ENCODE data around the gene PLXNB1. TPM values are rescaled to one million over a fixed set of nuclear protein-coding genes. Genes with fewer than 3 reads are reported as not detected.
A peak's percentile ranks its signal among the peaks of the same experiment; 100 is the strongest.
"Not testable (repeated sequence)": the region's sequence is repeated elsewhere in the genome, so short reads cannot be mapped to it uniquely, and the experiment has no call there.

The PLXNB1 gene, protein sequence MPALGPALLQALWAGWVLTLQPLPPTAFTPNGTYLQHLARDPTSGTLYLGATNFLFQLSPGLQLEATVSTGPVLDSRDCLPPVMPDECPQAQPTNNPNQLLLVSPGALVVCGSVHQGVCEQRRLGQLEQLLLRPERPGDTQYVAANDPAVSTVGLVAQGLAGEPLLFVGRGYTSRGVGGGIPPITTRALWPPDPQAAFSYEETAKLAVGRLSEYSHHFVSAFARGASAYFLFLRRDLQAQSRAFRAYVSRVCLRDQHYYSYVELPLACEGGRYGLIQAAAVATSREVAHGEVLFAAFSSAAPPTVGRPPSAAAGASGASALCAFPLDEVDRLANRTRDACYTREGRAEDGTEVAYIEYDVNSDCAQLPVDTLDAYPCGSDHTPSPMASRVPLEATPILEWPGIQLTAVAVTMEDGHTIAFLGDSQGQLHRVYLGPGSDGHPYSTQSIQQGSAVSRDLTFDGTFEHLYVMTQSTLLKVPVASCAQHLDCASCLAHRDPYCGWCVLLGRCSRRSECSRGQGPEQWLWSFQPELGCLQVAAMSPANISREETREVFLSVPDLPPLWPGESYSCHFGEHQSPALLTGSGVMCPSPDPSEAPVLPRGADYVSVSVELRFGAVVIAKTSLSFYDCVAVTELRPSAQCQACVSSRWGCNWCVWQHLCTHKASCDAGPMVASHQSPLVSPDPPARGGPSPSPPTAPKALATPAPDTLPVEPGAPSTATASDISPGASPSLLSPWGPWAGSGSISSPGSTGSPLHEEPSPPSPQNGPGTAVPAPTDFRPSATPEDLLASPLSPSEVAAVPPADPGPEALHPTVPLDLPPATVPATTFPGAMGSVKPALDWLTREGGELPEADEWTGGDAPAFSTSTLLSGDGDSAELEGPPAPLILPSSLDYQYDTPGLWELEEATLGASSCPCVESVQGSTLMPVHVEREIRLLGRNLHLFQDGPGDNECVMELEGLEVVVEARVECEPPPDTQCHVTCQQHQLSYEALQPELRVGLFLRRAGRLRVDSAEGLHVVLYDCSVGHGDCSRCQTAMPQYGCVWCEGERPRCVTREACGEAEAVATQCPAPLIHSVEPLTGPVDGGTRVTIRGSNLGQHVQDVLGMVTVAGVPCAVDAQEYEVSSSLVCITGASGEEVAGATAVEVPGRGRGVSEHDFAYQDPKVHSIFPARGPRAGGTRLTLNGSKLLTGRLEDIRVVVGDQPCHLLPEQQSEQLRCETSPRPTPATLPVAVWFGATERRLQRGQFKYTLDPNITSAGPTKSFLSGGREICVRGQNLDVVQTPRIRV (N-terminal part only)
- 11.5 TPM for total RNA-seq

DNA sequence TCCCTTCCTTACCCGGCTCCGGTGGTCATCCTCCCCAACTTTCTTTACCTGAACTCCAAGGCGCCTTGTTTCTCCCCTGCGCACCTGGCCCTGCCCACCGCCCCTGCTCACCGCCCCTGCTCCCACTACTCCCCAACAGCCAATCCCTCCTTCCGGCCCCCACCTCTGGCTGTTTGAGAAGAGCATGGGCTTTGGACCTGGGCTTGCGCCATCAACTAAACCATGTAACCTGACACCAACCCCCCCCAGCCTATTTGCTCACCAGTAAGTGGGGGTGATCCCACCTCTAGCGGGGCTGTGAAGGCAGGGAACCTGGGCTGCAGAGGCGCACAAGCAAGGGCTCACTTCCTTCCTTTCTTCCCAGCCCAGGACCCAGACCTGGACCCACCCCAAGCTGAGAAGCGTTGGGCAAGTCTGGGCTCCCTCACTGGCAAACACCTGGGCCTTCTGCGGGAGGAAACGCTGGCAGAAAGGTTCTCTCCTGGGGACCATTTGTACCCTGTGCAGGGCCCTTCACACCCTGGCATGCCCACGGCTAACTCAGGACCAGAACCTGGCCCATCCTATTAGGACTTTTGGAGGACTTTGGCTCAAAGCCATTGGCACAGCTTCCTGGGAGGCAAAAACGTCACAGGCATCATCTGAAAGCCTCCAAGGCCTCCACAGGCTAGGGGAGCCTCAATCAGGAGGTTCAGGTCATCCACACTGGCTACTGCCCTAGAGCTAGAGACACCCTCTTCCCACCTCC lies at the start of gene PLXNB1:
TSS of gene PLXNB1 (minus strand) at position 127 of the 748 bp plus-strand sequence. CDS start 5,475 bp downstream, outside the sequence.
- Histone ChIP-seq H3K4me1 (ENCODE audit: control insufficient read depth in 3 of 3, insufficient read depth in 3 of 3, low read length in 3 of 3) (peaks cover 21 to 43% (median 25%) of the 10 kb centered on the region in 3 donors), H3K36me3 (ENCODE audit: control insufficient read depth in 3 of 3, insufficient read depth in 3 of 3, low read length in 3 of 3) (peaks cover 15 to 18% (median 16%) of the 10 kb centered on the region in 3 donors), H3K27ac (ENCODE audit: low read depth, low read length) (no peak within 1 kb of the TSS), H3K27me3 (ENCODE audit: control insufficient read depth in 3 of 3, insufficient read depth in 3 of 3, low read length in 3 of 3) (peaks cover 0 to 15% (median 14%) of the 10 kb centered on the region in 3 donors), H3K9me3 (ENCODE audit: control insufficient read depth in 3 of 3, low read length in 3 of 3) (no peaks in the 10 kb centered on the region), H3K9ac (ENCODE audit: low read depth in 1 of 3, low read length in 3 of 3) (peak within 1 kb of the TSS in 2 of 3 donors; percentile 65 to 74), H3K4me3 (ENCODE audit: low read length in 3 of 3) (peak within 1 kb of the TSS; percentile 59 to 72 (median 65))

DNA sequence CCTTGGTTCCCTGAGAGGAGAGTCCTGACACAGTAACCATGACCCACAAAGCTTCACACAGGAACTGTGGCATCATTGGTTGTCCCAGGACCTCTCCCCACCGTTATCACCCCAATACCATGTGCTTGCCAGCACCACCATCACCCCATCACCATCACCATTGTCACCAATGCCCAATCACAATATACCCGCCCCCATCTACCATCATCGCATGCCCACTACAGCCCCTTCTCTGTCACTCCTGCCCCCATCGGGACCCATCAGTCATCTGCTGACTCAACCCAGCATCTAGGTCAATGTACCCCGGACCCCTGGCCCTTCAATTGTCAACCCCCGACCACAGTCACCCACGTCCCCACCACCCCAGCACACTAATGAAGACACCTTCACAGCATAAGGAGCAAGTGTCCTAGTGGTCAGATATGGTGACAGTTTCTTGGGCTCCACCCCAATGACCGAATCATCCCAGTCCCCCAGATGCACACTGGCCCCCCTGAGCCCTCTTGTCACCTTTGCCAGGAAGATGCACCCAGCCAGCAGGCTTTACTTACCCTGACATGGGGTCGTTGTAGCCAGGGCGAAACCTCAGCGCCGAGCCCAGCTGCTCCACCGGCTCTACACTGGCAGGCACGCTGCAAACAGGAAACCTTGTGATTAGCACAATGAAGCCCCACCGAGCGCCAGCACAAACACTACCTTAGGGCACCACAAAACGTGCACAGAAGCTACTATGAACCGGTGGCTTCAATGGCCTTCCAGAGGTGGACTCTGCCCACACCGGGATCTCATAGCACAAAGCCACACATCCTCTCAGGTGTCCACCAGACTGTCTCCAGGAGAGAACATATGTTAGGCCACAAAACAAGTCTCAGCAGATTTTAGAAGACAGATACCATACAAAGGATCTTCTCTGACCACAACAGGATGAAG lies 49.0 kb upstream of the PLXNB1 start:
- no peaks in the 10 kb centered on the region for H3K27me3 ChIP-seq (ENCODE audit: control insufficient read depth in 3 of 3, insufficient read depth in 3 of 3, low read length in 3 of 3)
- peak overlapping the region; percentile 3 for H3K27ac ChIP-seq (ENCODE audit: low read depth, low read length)
- H3K9me3 ChIP-seq (ENCODE audit: control insufficient read depth in 3 of 3, low read length in 3 of 3) = no peaks in the 10 kb centered on the region
- H3K4me1 ChIP-seq (ENCODE audit: control insufficient read depth in 3 of 3, insufficient read depth in 3 of 3, low read length in 3 of 3) = peaks cover 0 to 3% (median 0%) of the 10 kb centered on the region in 3 donors
- H3K36me3 ChIP-seq (ENCODE audit: control insufficient read depth in 3 of 3, insufficient read depth in 3 of 3, low read length in 3 of 3) = no peaks in the 10 kb centered on the region
- H3K9ac ChIP-seq (ENCODE audit: low read depth in 1 of 3, low read length in 3 of 3) = no peak overlapping the region
- H3K4me3 ChIP-seq (ENCODE audit: low read length in 3 of 3) = no peak overlapping the region

DNA sequence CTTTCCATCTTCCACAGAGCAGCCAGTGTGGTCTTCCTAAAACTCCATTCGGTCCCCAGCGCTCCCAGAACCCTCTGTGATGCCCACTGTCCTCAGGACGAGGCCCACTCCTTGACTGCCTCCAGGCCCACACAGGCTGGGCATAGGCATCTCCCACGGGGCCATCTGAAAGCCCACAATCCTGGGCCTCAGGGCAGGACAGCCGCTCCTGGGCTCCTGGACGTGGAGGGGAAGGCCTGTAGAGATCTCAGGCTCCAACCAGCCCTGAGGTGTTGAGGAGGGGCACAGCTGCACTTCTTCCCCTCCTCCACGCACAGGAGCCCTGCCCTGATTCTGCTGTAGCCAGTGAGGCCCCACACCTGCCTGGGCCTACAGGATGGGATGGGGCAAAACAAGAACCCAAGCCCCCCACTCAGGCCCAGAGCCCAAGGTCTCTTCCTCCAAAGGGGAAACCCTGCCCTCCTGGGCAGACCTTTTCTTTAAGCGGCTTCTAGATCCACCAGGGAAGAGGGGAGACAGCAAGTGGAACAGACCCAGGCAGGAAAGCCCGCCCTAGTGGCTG lies 48.2 kb upstream of the PLXNB1 start:
- H3K9me3 ChIP-seq (ENCODE audit: control insufficient read depth in 3 of 3, low read length in 3 of 3) = no peaks in the 10 kb centered on the region
- peaks cover 4 to 10% (median 5%) of the 10 kb centered on the region in 3 donors for H3K4me1 ChIP-seq (ENCODE audit: control insufficient read depth in 3 of 3, insufficient read depth in 3 of 3, low read length in 3 of 3)
- H3K27me3 ChIP-seq (ENCODE audit: control insufficient read depth in 3 of 3, insufficient read depth in 3 of 3, low read length in 3 of 3) = no peaks in the 10 kb centered on the region
- H3K27ac ChIP-seq (ENCODE audit: low read depth, low read length) = no peak overlapping the region
- H3K4me3 ChIP-seq (ENCODE audit: low read length in 3 of 3) = no peak overlapping the region
- H3K9ac ChIP-seq (ENCODE audit: low read depth in 1 of 3, low read length in 3 of 3) = no peak overlapping the region
- no peaks in the 10 kb centered on the region for H3K36me3 ChIP-seq (ENCODE audit: control insufficient read depth in 3 of 3, insufficient read depth in 3 of 3, low read length in 3 of 3)

DNA sequence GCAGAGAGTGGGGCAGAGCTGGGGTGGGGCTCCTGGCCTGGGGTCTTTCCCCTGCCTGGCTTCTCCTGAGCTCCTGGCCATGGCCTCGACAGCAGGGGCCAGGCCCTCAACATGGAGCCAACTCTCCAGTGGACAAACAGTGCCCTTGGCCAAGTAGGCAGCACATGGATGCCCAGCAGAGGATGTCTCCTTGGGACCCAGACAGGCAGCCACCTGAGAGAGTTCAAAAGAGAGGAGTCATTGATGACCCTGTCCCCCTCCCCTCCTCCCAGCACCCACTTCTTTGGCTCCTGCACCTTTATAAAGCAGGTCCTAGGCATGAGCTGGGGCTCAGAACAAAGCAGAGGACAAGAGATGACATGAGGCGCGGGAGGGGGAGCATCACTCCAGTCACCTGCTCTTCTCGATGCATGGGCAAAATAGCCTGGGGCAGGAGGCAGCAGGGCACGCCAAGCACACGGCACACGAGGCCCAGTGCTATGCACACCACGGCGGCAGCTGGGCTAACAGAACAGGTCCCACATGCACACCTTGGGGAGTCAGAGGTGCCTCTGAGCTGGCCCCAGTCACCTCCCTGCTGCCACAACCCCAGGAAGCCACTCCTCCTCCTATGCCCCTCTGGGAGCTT lies 46.7 kb upstream of the PLXNB1 start:
- H3K36me3 ChIP-seq (ENCODE audit: control insufficient read depth in 3 of 3, insufficient read depth in 3 of 3, low read length in 3 of 3) = no peaks in the 10 kb centered on the region
- H3K27ac ChIP-seq (ENCODE audit: low read depth, low read length) = no peak overlapping the region
- H3K9me3 ChIP-seq (ENCODE audit: control insufficient read depth in 3 of 3, low read length in 3 of 3) = no peaks in the 10 kb centered on the region
- H3K9ac ChIP-seq (ENCODE audit: low read depth in 1 of 3, low read length in 3 of 3) = no peak overlapping the region
- no peaks in the 10 kb centered on the region for H3K27me3 ChIP-seq (ENCODE audit: control insufficient read depth in 3 of 3, insufficient read depth in 3 of 3, low read length in 3 of 3)
- H3K4me1 ChIP-seq (ENCODE audit: control insufficient read depth in 3 of 3, insufficient read depth in 3 of 3, low read length in 3 of 3) = peaks cover 5 to 17% (median 8%) of the 10 kb centered on the region in 3 donors
- no peak overlapping the region for H3K4me3 ChIP-seq (ENCODE audit: low read length in 3 of 3)

DNA sequence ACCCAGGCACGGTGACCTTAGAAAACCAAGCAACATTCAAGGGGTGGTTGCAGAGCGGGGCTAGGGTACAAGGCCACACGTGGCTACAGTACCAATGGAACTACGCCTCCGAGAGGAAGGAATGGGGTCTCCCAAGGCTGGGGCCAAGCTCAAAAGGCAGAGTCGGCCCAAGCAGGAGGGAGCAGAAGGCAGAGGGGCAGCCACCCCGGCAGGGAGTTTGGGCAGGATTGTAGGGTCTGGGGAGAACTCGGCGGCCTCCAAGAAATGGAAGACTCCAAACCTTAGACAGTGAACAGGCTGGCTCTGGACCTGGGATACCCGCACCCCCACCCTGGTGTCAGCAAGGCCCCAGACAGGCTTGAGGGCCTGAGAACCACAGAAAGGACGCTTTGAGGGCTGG lies 45.3 kb upstream of the PLXNB1 start:
- H3K4me1 ChIP-seq (ENCODE audit: control insufficient read depth in 3 of 3, insufficient read depth in 3 of 3, low read length in 3 of 3) = peaks cover 7 to 23% (median 12%) of the 10 kb centered on the region in 3 donors
- H3K27ac ChIP-seq (ENCODE audit: low read depth, low read length) = no peak overlapping the region
- H3K9me3 ChIP-seq (ENCODE audit: control insufficient read depth in 3 of 3, low read length in 3 of 3) = no peaks in the 10 kb centered on the region
- H3K36me3 ChIP-seq (ENCODE audit: control insufficient read depth in 3 of 3, insufficient read depth in 3 of 3, low read length in 3 of 3) = no peaks in the 10 kb centered on the region
- H3K4me3 ChIP-seq (ENCODE audit: low read length in 3 of 3) = no peak overlapping the region
- no peak overlapping the region for H3K9ac ChIP-seq (ENCODE audit: low read depth in 1 of 3, low read length in 3 of 3)
- H3K27me3 ChIP-seq (ENCODE audit: control insufficient read depth in 3 of 3, insufficient read depth in 3 of 3, low read length in 3 of 3) = no peaks in the 10 kb centered on the region

DNA sequence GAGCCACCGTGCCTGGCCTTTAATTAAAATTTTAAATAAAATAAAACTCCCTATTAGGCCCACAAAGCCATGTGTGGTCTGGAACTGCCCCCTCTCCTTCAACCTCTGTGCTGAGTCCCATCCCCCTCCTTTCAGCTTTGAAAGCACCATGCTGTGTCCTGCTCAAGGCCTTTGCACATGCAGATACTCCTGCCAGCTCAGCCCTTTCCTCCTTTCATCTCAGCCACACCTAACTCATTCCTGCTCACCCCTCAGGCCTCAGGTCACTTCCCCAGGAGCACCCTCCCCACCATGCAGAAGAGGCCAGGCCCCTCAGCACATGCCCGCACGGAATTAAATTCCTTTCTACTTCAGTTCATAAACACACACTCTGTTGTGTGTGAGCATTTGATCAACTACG lies 44.7 kb upstream of the PLXNB1 start:
- peaks cover 0 to 4% (median 1%) of the 10 kb centered on the region in 3 donors for H3K36me3 ChIP-seq (ENCODE audit: control insufficient read depth in 3 of 3, insufficient read depth in 3 of 3, low read length in 3 of 3)
- peaks cover 12 to 29% (median 18%) of the 10 kb centered on the region in 3 donors for H3K4me1 ChIP-seq (ENCODE audit: control insufficient read depth in 3 of 3, insufficient read depth in 3 of 3, low read length in 3 of 3)
- no peak overlapping the region for H3K27ac ChIP-seq (ENCODE audit: low read depth, low read length)
- no peaks in the 10 kb centered on the region for H3K9me3 ChIP-seq (ENCODE audit: control insufficient read depth in 3 of 3, low read length in 3 of 3)
- H3K27me3 ChIP-seq (ENCODE audit: control insufficient read depth in 3 of 3, insufficient read depth in 3 of 3, low read length in 3 of 3) = no peaks in the 10 kb centered on the region
- no peak overlapping the region for H3K9ac ChIP-seq (ENCODE audit: low read depth in 1 of 3, low read length in 3 of 3)
- H3K4me3 ChIP-seq (ENCODE audit: low read length in 3 of 3) = no peak overlapping the region

DNA sequence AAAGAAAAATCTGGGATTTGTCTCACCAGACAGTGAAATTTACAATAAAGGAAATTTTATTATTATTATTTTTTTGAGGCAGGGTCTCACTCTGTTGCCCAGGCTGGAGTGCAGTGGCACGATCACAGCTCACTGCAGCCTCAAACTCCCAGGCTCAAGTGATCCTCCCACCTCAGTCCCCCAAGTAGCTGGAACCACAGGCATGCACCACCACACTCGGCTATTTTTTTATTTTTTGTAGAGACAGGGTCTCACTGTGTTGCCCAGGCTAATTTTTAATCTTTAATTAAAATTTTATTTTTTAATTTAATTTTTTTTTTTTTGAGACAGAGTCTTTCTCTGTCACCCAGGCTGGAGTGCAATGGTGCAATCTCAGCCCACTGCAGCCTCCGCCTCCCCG lies 44.1 kb upstream of the PLXNB1 start:
- H3K27ac ChIP-seq (ENCODE audit: low read depth, low read length); H3K9ac ChIP-seq (ENCODE audit: low read depth in 1 of 3, low read length in 3 of 3); H3K27me3 ChIP-seq (ENCODE audit: control insufficient read depth in 3 of 3, insufficient read depth in 3 of 3, low read length in 3 of 3); H3K4me3 ChIP-seq (ENCODE audit: low read length in 3 of 3); H3K36me3 ChIP-seq (ENCODE audit: control insufficient read depth in 3 of 3, insufficient read depth in 3 of 3, low read length in 3 of 3); H3K9me3 ChIP-seq (ENCODE audit: control insufficient read depth in 3 of 3, low read length in 3 of 3): not testable (repeated sequence)
- H3K4me1 ChIP-seq (ENCODE audit: control insufficient read depth in 3 of 3, insufficient read depth in 3 of 3, low read length in 3 of 3) = peaks cover 17 to 34% (median 23%) of the 10 kb centered on the region in 3 donors

DNA sequence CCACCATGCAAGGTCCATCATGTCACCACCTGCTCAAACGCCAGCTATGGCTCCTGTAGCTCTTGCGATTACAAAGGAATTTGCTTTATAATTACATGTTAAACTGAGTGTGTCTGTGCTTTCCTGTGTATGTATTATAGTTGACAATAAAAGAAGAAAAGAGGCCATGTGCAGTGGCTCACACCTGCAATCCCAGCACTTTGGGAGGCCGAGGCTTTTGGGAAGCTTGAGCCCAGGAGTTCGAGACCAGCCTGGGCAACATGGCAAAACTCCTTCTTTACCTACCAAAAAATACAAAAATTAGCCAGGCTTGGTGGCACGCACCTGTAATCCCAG lies 43.7 kb upstream of the PLXNB1 start:
- peak overlapping the region in 2 of 3 donors; percentile 70 to 90 for H3K9ac ChIP-seq (ENCODE audit: low read depth in 1 of 3, low read length in 3 of 3)
- peak overlapping the region; percentile 87 for H3K27ac ChIP-seq (ENCODE audit: low read depth, low read length)
- peaks cover 4 to 13% (median 9%) of the 10 kb centered on the region in 3 donors for H3K36me3 ChIP-seq (ENCODE audit: control insufficient read depth in 3 of 3, insufficient read depth in 3 of 3, low read length in 3 of 3)
- H3K9me3 ChIP-seq (ENCODE audit: control insufficient read depth in 3 of 3, low read length in 3 of 3) = no peaks in the 10 kb centered on the region
- no peaks in the 10 kb centered on the region for H3K27me3 ChIP-seq (ENCODE audit: control insufficient read depth in 3 of 3, insufficient read depth in 3 of 3, low read length in 3 of 3)
- H3K4me3 ChIP-seq (ENCODE audit: low read length in 3 of 3) = peak overlapping the region in 2 of 3 donors; percentile 92 to 97
- H3K4me1 ChIP-seq (ENCODE audit: control insufficient read depth in 3 of 3, insufficient read depth in 3 of 3, low read length in 3 of 3) = peaks cover 22 to 35% (median 28%) of the 10 kb centered on the region in 3 donors

Data from skeletal muscle tissue (tissue), 4 donors.